ENCODE data around the gene IRAK3. TPM values are rescaled to one million over a fixed set of nuclear protein-coding genes. Genes with fewer than 3 reads are reported as not detected.

IRAK3 gene
- total RNA-seq, 1 experiment from 2014 or later, result 0.44 TPM

GRCh38 chr12:66275040-66275439 is 86.0 kb downstream of the IRAK3 start:
- peaks cover 13 to 15% of the 10 kb centered on the region in 2 experiments for H3K4me1 Mint-ChIP-seq
- no CpG with 5 or more reads among the region's 2 CpGs for WGBS (ENCODE audit: extremely low coverage, insufficient read length, low lambda C conversion rate)
- no peak overlapping the region for H3K23ac ChIP-seq (ENCODE audit: insufficient read length, low read depth, low read length)

More at GRCh38 chr12:66275040-66275439, 86.0 kb downstream of the IRAK3 start:
- H3K23me2 ChIP-seq (ENCODE audit: insufficient read length, low read depth, low read length, poor library complexity, severe bottlenecking), result no peaks in the 10 kb centered on the region
- H3K4ac ChIP-seq (ENCODE audit: low read depth, low read length), result no peak overlapping the region
- no peaks in the 10 kb centered on the region for H3K27me3 Mint-ChIP-seq (ENCODE audit: low read depth)
- H3K27ac Mint-ChIP-seq, result no peak overlapping the region
- H3K9me3 Mint-ChIP-seq, result peaks cover 0 to 3% of the 10 kb centered on the region in 2 experiments; a peak in 2 of 5 replicates
- no peak overlapping the region for H3K56ac ChIP-seq (ENCODE audit: insufficient read length, low read depth, low read length)
- H3K14ac ChIP-seq (ENCODE audit: insufficient read depth, low read length), result no peak overlapping the region
- H2AFZ ChIP-seq (ENCODE audit: low read length), result no peak overlapping the region
- no peaks in the 10 kb centered on the region for H3K36me3 Mint-ChIP-seq (ENCODE audit: insufficient read depth in 1 of 3, low read depth in 3 of 3)
- H3K4me2 ChIP-seq (ENCODE audit: insufficient read depth, insufficient read length, low read length), result no peak overlapping the region
- H2BK5ac ChIP-seq (ENCODE audit: insufficient read length, low read length), result no peak overlapping the region
- H3K4me1 ChIP-seq (ENCODE audit: insufficient read depth, low read length), result 0 out of 2 replicates have a peak, but pooled peaks cover 3% of the 10 kb centered on the region
- no peak overlapping the region for H4K5ac ChIP-seq (ENCODE audit: insufficient read length, low read depth, low read length)
- no peak overlapping the region for H2AK5ac ChIP-seq (ENCODE audit: insufficient read length, low read length)
- no peak overlapping the region for H2BK20ac ChIP-seq (ENCODE audit: low read depth, low read length, poor library complexity, severe bottlenecking)
- no peak overlapping the region for H3K27ac ChIP-seq (ENCODE audit: insufficient read length, low read depth, low read length)
- H3T11ph ChIP-seq (ENCODE audit: low read length), result no peak overlapping the region
- no peak for DNase-seq
- H3K27me3 ChIP-seq (ENCODE audit: insufficient read depth, low read length), result no peaks in the 10 kb centered on the region
- no peak overlapping the region for H2BK12ac ChIP-seq (ENCODE audit: insufficient read length, low read depth, low read length)
- no peak overlapping the region for H2BK120ac ChIP-seq (ENCODE audit: low read depth, low read length, poor library complexity, severe bottlenecking)
- TF ChIP-seq CTCF (conservative IDR thresholded peaks at IDR 0.05), result no peak
- no peak overlapping the region for H4K91ac ChIP-seq (ENCODE audit: insufficient read length, low read depth, low read length)
- H3K79me2 ChIP-seq (ENCODE audit: insufficient read depth, low read length), result no peaks in the 10 kb centered on the region
- H3K9ac ChIP-seq (ENCODE audit: extremely low read depth, insufficient read length, low read length), result no peak overlapping the region
- H3K79me1 ChIP-seq (ENCODE audit: insufficient read depth, low read depth, low read length, poor library complexity, severe bottlenecking), result no peaks in the 10 kb centered on the region
- no peaks in the 10 kb centered on the region for H4K20me1 ChIP-seq (ENCODE audit: control insufficient read depth, insufficient read depth, insufficient read length)
- H3K9me3 ChIP-seq (ENCODE audit: control insufficient read depth, low read depth, low read length), result no peaks in the 10 kb centered on the region
- H4K8ac ChIP-seq (replicated peaks; ENCODE audit: insufficient read length, low read depth, low read length), result no peak overlapping the region
- no peak overlapping the region for H2BK15ac ChIP-seq (ENCODE audit: low read depth, low read length)
- H3K18ac ChIP-seq (ENCODE audit: insufficient read length, low read depth, low read length), result no peak overlapping the region
- H3K4me3 Mint-ChIP-seq, result no peak overlapping the region
